Spleen (tissue), 7 donors: ENCODE data around the gene TSHZ2.

Experiments used
- CTCF ChIP-seq, 11 experiments: fragments of 200-600 bp in 7 of 11; fragments of 450-650 bp in 4 of 11; sonication (generic) in 4 of 11; IDR thresholded peaks in 8 of 11; conservative IDR thresholded peaks in 3 of 11; 1 replicate in 7 of 11; 2 replicates in 4 of 11; pipeline versions ENCODE4 v1.4.0 to v1.8.0; 2016 to 2021; ENCODE audit warnings: antibody characterized with exemption in 11 of 11, inconsistent platforms in 4 of 11, mild to moderate bottlenecking in 1 of 11
- POLR2A ChIP-seq, 3 donors: fragments of 450-650 bp; IDR thresholded peaks; one replicate each; pipeline ENCODE4 v1.5.1; 2017; ENCODE audit warnings: antibody characterized with exemption in 3 of 3, mild to moderate bottlenecking in 1 of 3
- donor health status: DM: no; HTN: no; CAD: no; lungs with moderate emphysema.
- donor health status: DM: no; HTN: no; CAD: no.
- donor health status: DM: no; HTN: no; CAD: no.

- TF ChIP-seq CTCF (IDR thresholded peaks at IDR 0.05 in 8 of 11, conservative IDR thresholded peaks at IDR 0.05 in 3 of 11) (no peak), POLR2A (IDR thresholded peaks at IDR 0.05) (no peak)
These were observed 449.2 kb downstream of the TSHZ2 start for GRCh38 chr20:53421343-53421742.
